DND-41 (cell line): ENCODE results near the gene PUS3.

Source experiments
- EZH2 ChIP-seq: IDR thresholded peaks from 3 replicates; pipeline ENCODE4 v1.6.1; 2012; ENCODE audit warnings: borderline replicate concordance, low read depth, mild to moderate bottlenecking, moderate library complexity, low read length, inconsistent platforms; ENCODE audit not compliant: severe bottlenecking
- TF ChIP-seq, protein P1 (sequence below): IDR thresholded peaks from 2 replicates; pipeline ENCODE4 v1.5.1; 2012; ENCODE audit warnings: borderline replicate concordance, low read length, moderate library complexity, mild to moderate bottlenecking; ENCODE audit not compliant: poor library complexity, severe bottlenecking; ENCODE audit errors: extremely low read depth

DNA sequence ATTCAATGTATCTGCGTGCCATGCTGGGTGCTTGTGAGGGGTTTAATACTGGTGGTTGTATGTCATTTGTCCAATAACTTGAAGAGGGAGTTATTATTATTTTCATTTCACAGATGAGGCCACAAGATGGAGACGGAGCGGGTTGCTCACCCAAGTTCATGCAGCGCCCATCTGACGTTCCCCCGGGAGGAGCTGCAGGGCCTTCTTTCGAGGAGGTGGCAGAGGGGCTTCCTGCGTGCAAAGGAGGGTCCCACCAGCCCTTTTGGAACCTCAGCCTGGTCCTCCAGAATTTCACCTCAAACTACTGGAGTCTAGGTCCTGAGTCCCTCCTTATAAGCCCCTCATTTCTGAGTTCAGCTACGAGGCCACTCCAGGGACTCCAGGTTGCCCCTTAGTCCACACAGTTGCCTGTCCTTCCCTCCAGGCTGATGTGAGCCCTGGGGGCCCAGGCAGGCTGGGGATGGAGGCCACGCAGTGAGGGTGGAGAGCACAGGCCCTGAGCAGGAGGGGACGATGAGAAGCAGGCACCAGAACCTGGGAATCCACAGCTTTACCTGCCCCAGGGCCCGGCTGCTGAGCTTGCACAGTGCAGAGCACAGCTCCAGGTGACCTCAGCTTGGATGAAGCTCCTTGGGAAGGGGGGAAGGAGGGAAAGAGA, 39.9 kb upstream of the PUS3 start:
- TF ChIP-seq EZH2 = no peak
- TF ChIP-seq, protein P1, sequence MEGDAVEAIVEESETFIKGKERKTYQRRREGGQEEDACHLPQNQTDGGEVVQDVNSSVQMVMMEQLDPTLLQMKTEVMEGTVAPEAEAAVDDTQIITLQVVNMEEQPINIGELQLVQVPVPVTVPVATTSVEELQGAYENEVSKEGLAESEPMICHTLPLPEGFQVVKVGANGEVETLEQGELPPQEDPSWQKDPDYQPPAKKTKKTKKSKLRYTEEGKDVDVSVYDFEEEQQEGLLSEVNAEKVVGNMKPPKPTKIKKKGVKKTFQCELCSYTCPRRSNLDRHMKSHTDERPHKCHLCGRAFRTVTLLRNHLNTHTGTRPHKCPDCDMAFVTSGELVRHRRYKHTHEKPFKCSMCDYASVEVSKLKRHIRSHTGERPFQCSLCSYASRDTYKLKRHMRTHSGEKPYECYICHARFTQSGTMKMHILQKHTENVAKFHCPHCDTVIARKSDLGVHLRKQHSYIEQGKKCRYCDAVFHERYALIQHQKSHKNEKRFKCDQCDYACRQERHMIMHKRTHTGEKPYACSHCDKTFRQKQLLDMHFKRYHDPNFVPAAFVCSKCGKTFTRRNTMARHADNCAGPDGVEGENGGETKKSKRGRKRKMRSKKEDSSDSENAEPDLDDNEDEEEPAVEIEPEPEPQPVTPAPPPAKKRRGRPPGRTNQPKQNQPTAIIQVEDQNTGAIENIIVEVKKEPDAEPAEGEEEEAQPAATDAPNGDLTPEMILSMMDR = no peak
